SH-SY5Y (cell line): ENCODE data around the gene PRTN3.

Experiments used
- GATA2 ChIP-seq: IDR thresholded peaks from 2 replicates; pipeline ENCODE4 v1.6.1; 2011; ENCODE audit warnings: mild to moderate bottlenecking, low read depth, low read length
- GATA3 ChIP-seq: IDR thresholded peaks from 2 replicates; pipeline ENCODE4 v1.6.1; 2011; ENCODE audit warnings: low read depth, mild to moderate bottlenecking, low read length, moderate library complexity

Gene PRTN3

DNA sequence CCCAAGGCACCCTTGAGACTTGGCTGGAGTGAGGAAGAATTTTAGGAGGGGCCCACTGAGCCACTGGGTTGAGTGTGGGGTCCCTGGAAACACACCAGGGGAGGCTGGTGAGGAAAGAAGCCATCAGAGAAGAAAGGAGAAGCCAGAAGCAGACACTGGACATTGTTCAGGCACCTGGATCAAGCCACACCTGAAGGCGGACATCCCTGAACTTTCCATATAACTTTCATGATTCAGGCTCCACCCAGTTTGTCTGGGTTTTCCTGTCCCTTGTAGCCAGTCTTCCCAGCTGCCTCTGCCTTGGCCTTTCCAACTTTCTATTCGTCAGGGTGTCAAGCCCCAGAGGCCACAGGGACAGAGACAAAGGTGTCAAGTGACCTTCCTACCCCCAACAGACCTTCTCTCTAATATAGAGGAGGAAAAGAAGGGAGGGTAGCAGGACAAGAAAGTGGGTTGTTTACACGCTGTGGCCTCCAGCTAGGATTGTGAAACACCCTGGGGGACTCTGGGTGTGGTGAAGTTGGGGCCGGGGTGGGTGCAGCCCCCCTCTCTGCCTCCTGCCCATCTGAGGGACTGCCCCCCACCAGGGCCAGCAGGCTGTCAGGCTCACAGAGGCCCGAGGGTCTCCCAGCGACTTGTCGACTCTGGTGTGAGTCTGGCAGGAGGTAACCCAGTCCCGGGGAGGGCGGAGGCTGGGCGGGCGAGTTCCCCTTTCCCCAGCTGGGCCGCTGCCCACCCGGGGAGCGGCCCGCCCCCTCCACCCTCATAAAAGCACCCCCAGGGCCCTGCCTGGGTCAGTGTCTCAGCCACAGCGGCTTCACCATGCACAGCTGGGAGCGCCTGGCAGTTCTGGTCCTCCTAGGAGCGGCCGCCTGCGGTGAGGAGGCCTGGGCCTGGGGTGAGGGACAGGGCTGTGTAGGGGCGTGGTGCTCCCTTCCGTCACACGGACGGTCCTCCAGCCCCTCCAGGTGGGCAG lies 18.4 kb downstream of the PRTN3 start, which contains the start of gene CFD:
TSS of gene CFD (plus strand) at position 797 of the 976 bp plus-strand sequence. CDS start at position 823, 26 bp downstream.
- TF ChIP-seq GATA2 (no peak), GATA3 (no peak)

DNA sequence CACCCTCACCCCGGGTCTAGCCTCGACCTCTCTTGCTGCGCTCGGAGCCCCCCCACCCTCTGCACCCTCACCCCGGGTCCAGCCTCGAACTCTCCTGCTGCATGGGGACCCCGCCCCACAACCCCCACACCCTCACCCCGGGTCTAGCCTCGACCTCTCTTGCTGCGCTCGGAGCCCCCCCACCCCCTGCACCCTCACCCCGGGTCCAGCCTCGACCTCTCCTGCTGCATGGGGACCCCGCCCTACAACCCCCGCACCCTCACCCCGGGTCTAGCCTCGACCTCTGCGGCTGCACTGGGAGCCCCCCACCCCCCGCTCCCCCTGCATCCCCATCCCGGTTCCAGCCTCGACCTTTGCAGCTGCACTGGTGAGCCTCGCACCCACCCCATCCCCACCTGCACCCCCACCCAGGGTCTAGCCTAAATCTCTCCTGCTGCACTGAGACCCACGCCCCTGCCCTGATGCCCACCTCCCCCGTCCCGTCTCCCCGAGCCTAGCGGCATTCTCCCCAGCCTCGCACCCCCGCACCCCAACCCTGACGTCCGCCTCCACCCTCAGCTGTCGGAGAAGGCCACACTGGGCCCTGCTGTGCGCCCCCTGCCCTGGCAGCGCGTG lies 20.4 kb downstream of the PRTN3 start:
- no peak for TF ChIP-seq GATA2
- no peak for TF ChIP-seq GATA3

DNA sequence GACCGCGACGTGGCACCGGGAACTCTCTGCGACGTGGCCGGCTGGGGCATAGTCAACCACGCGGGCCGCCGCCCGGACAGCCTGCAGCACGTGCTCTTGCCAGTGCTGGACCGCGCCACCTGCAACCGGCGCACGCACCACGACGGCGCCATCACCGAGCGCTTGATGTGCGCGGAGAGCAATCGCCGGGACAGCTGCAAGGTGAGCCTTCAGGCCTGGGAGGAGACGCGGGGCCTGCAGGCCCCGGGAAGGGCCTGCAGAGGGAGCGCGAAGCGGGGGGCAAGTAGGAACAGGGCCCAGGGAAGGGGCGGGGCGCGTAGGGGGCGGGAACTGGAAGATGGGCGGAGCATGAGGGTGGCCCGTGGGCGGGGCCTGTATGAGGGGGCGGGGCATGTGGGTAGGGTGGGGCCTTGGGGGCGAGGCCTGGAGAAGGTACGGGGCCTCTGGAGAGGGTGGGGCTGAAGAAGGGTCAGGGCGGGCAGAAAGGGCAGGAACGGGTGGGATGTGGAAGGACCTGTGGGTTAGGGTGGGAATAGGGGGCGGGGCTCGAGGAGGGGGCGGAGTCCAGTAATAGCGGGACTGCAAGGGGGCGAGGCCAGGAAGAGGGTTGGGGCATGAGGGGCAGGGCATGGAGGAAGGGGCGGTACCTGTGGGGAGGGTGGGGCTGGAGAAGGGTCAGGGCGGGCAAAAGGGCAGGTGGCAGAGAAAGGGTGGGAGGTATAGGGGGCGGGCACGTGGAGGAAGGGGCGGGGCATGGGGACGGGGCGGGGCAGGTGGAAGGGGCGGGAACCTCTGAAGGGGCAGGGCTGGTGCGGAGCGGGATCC lies 21.2 kb downstream of the PRTN3 start:
- TF ChIP-seq GATA3 (no peak), GATA2 (no peak)

DNA sequence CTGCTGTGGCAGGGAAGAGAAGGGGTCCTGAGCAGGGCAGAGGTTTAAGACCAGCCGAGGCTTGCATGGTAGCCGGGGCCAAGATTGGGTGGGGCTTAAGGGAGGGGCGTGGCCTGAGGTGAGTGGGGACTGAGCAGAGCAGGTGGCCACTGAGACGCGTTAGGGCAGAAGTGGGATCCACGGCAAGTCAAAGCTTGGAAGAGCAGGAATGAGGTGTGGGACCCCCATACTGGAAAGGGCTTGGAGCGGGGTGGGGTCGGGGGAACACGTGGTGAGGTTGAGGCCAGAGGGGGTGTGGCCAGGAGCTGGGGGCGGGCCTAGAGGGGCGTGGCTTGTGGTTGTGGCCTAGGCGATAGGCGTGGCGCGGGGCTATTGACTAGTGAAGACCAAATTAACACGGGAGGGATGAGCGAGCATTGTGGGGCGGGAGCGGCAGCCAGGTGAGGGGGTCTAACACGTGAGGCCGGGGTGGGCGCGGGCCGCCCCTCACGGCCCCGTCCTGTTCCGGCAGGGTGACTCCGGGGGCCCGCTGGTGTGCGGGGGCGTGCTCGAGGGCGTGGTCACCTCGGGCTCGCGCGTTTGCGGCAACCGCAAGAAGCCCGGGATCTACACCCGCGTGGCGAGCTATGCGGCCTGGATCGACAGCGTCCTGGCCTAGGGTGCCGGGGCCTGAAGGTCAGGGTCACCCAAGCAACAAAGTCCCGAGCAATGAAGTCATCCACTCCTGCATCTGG lies 21.9 kb downstream of the PRTN3 start:
- TF ChIP-seq GATA2 (no peak), GATA3 (no peak)

DNA sequence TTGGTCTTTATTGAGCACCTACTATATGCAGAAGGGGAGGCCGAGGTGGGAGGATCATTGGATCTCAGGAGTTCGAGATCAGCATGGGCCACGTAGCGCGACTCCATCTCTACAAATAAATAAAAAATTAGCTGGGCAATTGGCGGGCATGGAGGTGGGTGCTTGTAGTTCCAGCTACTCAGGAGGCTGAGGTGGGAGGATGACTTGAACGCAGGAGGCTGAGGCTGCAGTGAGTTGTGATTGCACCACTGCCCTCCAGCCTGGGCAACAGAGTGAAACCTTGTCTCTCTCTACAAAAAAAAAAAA lies 22.5 kb downstream of the PRTN3 start:
- TF ChIP-seq GATA3: no peak
- TF ChIP-seq GATA2: no peak

DNA sequence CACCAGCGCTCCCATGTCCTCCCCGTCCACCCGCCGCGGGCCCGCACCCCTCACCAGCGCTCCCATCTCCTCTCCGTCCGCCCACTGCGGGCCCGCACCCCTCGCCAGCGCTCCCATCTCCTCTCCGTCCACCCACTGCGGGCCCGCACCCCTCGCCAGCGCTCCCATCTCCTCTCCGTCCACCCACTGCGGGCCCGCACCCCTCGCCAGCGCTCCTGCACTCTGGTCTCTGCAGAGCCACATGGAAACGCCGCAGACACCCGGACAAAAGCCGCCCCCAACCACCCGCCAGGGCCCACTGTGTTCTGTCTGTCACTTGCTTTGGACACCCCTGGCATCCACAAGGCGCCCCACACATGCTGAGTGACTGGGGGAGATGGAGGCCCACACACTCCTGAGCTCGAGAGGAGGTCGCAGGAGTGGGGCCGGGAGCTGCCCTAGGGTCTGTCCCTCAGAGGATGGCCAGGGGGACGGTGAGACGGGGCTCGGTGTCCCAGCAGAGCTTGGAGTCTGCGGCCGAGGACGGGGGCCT lies 26.0 kb downstream of the PRTN3 start:
- TF ChIP-seq GATA3 (no peak), GATA2 (no peak)

DNA sequence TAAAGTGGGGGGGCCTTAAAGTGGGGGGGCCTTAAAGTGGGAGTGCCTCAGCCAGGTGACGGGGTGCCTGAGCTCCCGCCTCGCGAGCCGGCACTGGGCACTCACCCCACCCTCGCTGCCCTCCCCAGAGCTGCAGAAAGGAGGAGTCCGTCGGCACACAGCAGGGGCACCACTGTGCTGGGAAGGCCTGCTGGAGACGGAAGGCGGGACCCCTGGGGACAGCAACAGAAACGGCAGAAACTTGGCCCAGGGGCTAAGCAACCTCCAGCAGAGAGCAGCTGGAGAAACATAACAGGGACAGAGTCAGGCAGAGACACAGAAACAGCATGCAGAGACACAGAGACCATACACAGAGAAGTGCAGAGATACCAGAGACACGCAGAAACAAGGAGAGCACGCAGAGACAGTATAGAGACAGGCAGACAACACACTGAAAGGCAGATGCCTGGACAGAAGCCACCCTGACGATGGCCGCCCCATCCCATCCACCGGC lies 26.5 kb downstream of the PRTN3 start:
- no peak for TF ChIP-seq GATA2
- TF ChIP-seq GATA3: no peak

DNA sequence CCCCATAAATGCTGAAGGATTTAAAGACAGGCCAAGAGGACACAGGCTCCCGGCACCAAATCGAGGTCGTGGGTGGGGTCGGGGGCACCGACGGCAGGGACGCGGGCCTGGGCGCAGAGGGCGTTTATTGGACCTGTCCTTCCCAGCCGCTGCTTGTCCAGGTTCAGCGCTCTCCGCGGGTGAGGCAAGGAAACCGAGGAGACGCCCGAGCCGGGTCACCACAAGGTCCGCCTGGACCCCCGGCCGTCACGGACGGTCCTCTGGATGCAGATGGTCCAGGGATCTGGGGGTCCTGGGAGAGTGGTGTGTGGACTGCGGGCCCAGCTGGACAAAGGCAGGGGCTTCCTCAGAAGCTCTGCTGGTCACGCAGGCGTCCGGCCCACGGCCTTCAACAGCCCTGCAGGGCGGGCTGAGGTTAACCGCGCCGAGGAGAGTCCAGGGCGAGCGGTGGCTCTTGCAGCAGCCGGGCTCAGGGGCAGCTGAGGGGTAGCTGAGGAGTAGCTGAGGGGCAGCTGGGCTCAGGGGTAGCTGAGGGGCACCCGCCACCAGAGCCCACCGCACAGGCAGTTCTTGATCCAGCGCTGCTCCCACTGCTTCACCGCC lies 27.2 kb downstream of the PRTN3 start:
- no peak for TF ChIP-seq GATA2
- no peak for TF ChIP-seq GATA3

DNA sequence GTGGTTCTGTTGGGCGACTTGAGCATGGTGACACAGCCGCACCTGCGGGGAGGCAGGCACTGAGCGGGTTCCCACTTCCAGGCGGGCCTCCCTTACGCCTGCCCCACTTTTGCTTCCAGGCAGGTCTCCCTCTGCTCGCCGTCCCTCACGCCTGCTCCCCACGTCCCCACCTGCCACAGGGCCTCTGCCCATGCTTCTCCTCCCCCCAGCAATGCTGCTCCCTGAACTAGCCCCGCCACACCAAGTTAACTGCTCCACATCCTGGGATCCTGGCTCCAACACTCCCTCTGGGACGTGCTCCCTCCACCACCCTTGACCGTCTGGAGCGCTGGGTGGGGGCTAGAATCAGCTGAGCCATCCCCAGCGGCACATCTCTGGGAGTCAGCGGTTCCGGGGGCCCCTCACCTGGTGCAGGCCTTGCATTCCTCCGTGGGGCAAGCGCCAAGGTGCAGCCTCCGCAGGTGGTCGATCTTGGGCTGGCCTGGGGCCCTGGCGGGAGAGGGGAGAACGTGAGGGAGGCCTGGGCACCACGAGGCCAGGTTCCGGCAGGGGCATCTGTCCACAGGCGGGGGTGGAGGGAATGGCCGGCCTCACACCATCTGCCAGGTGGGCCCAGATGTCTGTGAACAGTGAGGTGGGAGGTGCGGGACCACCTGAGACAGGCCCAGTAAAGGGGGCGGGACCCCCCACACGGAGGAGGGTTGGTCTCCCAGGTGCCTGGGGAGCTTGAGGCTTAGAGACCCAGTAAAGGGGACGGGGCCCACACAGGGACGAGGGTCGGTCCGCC lies 27.9 kb downstream of the PRTN3 start:
- TF ChIP-seq GATA2: no peak

DNA sequence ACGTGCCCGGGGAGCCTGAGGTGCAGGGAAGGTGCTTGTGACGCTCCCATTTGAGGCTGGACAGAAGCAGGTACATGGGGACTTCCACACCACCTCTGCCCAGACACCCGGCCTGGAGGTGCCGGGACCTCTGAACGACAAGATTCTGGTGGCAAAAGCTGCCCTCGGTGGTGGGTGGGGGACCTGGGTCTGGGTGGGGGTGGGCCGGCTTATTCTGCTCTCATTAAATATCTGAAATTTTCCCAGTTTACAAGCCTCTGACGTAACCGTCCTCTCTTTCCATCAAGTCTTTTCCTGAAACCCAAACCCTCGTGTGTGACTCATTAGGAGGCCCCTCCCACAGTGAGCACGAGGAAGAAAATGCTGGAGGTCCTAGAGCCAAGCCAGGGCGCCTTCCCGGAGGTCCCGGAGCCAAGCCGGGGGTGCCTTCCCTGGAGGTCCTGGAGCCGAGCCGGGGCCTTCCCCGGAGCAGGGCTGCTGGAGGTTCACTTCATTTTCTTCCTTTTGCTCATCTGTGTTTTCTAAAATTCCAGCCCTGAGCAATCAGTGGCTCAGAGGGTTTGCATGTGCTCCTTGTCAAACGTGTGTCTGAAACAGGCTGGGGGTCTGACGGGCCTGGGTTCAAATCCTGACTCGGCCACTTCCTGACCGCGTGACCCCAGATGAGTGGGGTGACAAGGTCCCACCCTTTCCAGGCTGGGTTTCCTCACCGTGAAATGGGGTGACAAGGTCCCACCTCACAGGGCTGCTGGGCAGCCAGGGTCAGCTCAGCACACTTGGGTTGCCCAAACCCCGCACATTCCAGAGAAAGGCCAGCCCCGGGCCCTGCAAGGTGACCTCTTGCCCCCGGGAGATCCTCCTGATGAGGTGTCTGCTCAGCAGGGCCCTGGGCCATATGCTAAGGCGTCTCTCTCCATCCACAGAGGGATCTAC lies 28.7 kb downstream of the PRTN3 start:
- TF ChIP-seq GATA2: no peak
- TF ChIP-seq GATA3: no peak

DNA sequence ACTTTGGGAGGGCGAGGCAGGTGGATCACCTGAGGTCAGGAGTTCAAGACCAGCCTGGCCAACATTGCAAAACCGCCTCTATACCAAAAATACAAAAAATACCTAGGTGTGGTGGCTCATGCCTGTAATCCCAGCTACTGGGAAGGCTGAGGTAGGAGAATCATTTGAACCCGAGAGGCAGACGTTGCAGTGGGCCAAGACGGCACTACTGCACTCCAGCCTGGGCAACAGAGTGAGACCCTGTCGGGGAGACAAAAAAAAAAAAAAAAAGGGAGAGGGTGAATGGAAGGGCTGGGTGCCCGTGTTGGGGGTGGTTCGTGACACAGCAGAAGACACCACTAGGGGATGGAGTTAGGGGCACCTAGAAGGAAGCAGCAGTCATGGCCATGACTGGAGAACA lies 29.5 kb downstream of the PRTN3 start:
- TF ChIP-seq GATA2 (no peak), GATA3 (no peak)

DNA sequence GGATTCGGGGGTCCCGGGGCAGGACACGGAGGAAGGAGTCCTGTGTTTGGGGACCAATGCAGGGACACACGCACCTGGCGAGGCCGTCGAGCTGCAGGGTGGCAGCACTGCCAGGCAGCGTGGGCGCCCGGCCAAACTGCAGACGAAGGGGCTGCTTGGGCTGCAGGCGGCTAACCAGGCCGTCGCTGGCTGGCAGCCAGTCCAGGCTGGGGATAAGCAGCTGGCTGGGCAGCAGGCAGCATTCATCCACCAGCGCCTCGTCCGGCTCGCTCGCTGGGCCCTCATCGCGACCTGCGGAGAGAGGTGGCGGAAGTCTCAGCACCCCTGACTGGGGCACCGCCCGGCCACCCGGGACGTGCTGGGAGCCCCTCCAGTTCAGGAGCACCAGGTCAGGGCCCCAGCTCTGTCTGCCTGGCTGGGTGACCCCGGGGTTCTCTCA lies 30.2 kb downstream of the PRTN3 start:
- TF ChIP-seq GATA3 (no peak), GATA2 (no peak)
